Measurements from ENCODE around the gene LEMD2.

LEMD2 gene

GRCh38 chr6:33794910-33795623 is 6.1 kb upstream of the LEMD2 start:
- no peaks in the 10 kb centered on the region for H3K27me3 ChIP-seq (replicated peaks; ENCODE audit: control insufficient read depth, insufficient read depth, low read length, poor library complexity, severe bottlenecking)
- DNase-seq = no peak
- no peak overlapping the region for H3K4me3 ChIP-seq (ENCODE audit: insufficient read depth, low read depth, low read length, poor library complexity, severe bottlenecking)
- H3K4me1 ChIP-seq (ENCODE audit: control insufficient read depth, insufficient read depth, low read length, poor library complexity, severe bottlenecking) = no peaks in the 10 kb centered on the region
- no peak overlapping the region for H3K27ac ChIP-seq (ENCODE audit: insufficient read depth, low read length, poor library complexity, severe bottlenecking)
- no peaks in the 10 kb centered on the region for H3K9me3 ChIP-seq (ENCODE audit: control insufficient read depth, low read length)
- H3K36me3 ChIP-seq (ENCODE audit: control insufficient read depth, insufficient read depth, low read length) = no peaks in the 10 kb centered on the region

DNA sequence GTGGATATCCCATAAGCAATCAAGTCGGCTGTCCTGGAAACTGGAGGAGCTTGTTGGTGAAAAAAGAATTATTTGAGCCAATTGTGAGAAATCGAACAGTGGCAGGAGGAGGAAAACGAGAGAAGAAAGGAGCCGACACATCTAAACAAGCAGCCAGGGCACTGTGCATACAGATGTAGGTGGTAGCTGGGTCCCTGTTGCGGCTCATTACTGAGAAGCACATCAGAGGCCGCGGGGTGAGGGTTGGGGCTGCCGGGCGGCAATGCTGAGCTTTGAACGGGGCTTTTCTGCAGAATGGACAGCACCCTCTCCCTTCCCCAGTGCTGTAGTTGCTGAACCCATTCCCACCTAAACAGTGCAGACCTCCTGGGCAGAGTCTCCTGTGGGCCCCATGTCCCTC is 4.1 kb upstream of the LEMD2 start:
- H3K27ac ChIP-seq (ENCODE audit: insufficient read depth, low read length, poor library complexity, severe bottlenecking) = no peak overlapping the region
- no peaks in the 10 kb centered on the region for H3K27me3 ChIP-seq (replicated peaks; ENCODE audit: control insufficient read depth, insufficient read depth, low read length, poor library complexity, severe bottlenecking)
- DNase-seq = no peak
- no peaks in the 10 kb centered on the region for H3K4me1 ChIP-seq (ENCODE audit: control insufficient read depth, insufficient read depth, low read length, poor library complexity, severe bottlenecking)
- H3K4me3 ChIP-seq (ENCODE audit: insufficient read depth, low read depth, low read length, poor library complexity, severe bottlenecking) = no peak overlapping the region
- H3K9me3 ChIP-seq (ENCODE audit: control insufficient read depth, low read length) = no peaks in the 10 kb centered on the region
- H3K36me3 ChIP-seq (ENCODE audit: control insufficient read depth, insufficient read depth, low read length) = no peaks in the 10 kb centered on the region

DNA sequence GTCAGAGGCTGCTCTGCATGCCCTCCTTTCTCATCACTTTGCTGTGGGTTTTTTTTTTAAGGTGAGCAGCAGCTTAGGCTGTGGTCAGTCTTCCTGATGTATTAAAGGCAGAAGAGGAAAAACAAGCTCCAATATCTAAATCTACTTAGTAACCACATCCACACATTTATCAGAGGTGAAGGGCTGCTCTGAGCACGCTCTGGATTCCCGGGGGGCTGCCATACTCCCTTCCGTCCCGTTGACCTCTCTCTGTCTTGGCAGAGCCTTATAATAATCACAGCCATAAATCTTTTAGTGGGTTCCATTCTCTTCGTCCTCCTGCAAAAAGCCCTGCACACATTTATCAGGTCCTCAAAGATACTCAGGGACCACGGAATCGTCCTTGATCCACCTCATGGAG is 2.7 kb upstream of the LEMD2 start:
- Histone ChIP-seq H3K9me3 (ENCODE audit: control insufficient read depth, low read length) (no peaks in the 10 kb centered on the region), H3K4me3 (ENCODE audit: insufficient read depth, low read depth, low read length, poor library complexity, severe bottlenecking) (no peak overlapping the region)
- DNase-seq = no peak

DNA sequence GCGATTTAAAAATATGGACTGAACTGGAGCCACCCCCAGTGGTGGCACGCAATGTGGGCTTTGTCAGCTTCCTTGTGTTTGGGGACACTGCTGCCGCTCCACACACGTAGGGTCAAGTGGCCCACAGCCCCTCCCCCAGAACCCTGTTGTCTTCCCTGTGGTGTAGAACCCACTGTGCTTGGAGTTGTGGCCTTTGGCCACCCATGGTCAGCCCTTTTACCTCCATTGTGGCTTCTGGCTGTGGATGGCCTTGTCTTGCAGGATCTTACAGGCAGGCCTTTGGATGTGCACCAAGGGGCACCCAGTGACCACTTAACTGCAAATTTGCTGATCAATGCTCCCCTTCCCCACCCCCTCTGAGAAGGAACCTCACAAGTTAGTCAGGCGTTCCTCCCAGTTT is 2.0 kb upstream of the LEMD2 start:
- H3K36me3 ChIP-seq (ENCODE audit: control insufficient read depth, insufficient read depth, low read length) = peaks cover 2% of the 10 kb centered on the region
- H3K4me1 ChIP-seq (ENCODE audit: control insufficient read depth, insufficient read depth, low read length, poor library complexity, severe bottlenecking) = peaks cover 20% of the 10 kb centered on the region
- H3K9me3 ChIP-seq (ENCODE audit: control insufficient read depth, low read length) = no peaks in the 10 kb centered on the region
- H3K4me3 ChIP-seq (ENCODE audit: insufficient read depth, low read depth, low read length, poor library complexity, severe bottlenecking) = no peak overlapping the region
- no peaks in the 10 kb centered on the region for H3K27me3 ChIP-seq (replicated peaks; ENCODE audit: control insufficient read depth, insufficient read depth, low read length, poor library complexity, severe bottlenecking)
- no peak overlapping the region for H3K27ac ChIP-seq (ENCODE audit: insufficient read depth, low read length, poor library complexity, severe bottlenecking)
- no peak for DNase-seq

More for the DNA sequence above, 2.7 kb upstream of the LEMD2 start:
- Histone ChIP-seq H3K4me1 (ENCODE audit: control insufficient read depth, insufficient read depth, low read length, poor library complexity, severe bottlenecking) (peaks cover 13% of the 10 kb centered on the region), H3K36me3 (ENCODE audit: control insufficient read depth, insufficient read depth, low read length) (no peaks in the 10 kb centered on the region), H3K27ac (ENCODE audit: insufficient read depth, low read length, poor library complexity, severe bottlenecking) (no peak overlapping the region), H3K27me3 (replicated peaks; ENCODE audit: control insufficient read depth, insufficient read depth, low read length, poor library complexity, severe bottlenecking) (no peaks in the 10 kb centered on the region)

DNA sequence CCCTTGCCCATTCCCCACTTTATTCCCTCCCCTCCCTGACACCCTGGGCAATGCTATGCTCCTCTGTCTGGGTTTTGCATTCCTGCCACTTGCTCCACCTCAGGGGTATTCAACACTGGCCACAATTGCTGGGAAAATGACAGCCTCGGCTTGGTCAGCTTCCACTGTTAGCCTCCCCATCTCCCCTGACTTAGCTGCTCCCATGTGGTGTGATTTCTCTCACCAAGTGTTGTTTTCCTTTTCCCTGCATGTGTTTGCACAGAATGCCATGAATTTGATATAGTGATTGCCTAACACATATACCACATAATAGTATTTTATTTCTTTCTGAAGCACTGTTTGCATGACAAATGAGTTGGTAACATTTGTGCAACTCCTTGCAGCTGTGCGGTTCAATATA is 1.4 kb upstream of the LEMD2 start:
- no peak overlapping the region for H3K27ac ChIP-seq (ENCODE audit: insufficient read depth, low read length, poor library complexity, severe bottlenecking)
- H3K9me3 ChIP-seq (ENCODE audit: control insufficient read depth, low read length) = no peaks in the 10 kb centered on the region
- peaks cover 20% of the 10 kb centered on the region for H3K4me1 ChIP-seq (ENCODE audit: control insufficient read depth, insufficient read depth, low read length, poor library complexity, severe bottlenecking)
- no peaks in the 10 kb centered on the region for H3K27me3 ChIP-seq (replicated peaks; ENCODE audit: control insufficient read depth, insufficient read depth, low read length, poor library complexity, severe bottlenecking)
- H3K4me3 ChIP-seq (ENCODE audit: insufficient read depth, low read depth, low read length, poor library complexity, severe bottlenecking) = no peak overlapping the region
- DNase-seq = no peak
- H3K36me3 ChIP-seq (ENCODE audit: control insufficient read depth, insufficient read depth, low read length) = peaks cover 7% of the 10 kb centered on the region

DNA sequence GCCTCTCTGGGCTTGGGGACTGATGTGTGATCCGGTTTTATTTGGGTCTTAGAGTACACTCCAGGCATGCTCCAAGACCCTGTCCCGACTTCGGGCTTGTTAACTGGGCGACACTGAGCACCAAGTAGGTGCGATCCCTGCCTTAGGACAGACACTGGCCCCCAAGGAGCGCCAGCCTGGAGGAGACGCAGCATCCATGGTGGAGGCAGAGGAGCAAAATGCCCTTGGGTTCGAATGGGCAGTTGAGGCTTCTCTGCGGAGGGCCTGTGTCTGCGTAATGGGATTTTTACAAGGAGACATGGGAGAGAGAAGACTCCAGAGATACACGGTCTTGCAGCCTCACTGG is 593 bp upstream of the LEMD2 start:
- no peaks in the 10 kb centered on the region for H3K9me3 ChIP-seq (ENCODE audit: control insufficient read depth, low read length)

GRCh38 chr6:33787954-33788693 is 806 bp downstream of the LEMD2 start:
- no peaks in the 10 kb centered on the region for H3K27me3 ChIP-seq (replicated peaks; ENCODE audit: control insufficient read depth, insufficient read depth, low read length, poor library complexity, severe bottlenecking)
- H3K27ac ChIP-seq (ENCODE audit: insufficient read depth, low read length, poor library complexity, severe bottlenecking) = peak overlapping the region; percentile 92
- H3K36me3 ChIP-seq (ENCODE audit: control insufficient read depth, insufficient read depth, low read length) = peaks cover 25% of the 10 kb centered on the region
- DNase-seq = peak; percentile 34 to 46 (median 37)
- peaks cover 20% of the 10 kb centered on the region for H3K4me1 ChIP-seq (ENCODE audit: control insufficient read depth, insufficient read depth, low read length, poor library complexity, severe bottlenecking)
- H3K4me3 ChIP-seq (ENCODE audit: insufficient read depth, low read depth, low read length, poor library complexity, severe bottlenecking) = peak overlapping the region; percentile 84
- H3K9me3 ChIP-seq (ENCODE audit: control insufficient read depth, low read length) = no peaks in the 10 kb centered on the region

More for the DNA sequence above, 593 bp upstream of the LEMD2 start:
- peaks cover 20% of the 10 kb centered on the region for H3K4me1 ChIP-seq (ENCODE audit: control insufficient read depth, insufficient read depth, low read length, poor library complexity, severe bottlenecking)
- H3K36me3 ChIP-seq (ENCODE audit: control insufficient read depth, insufficient read depth, low read length) = peaks cover 15% of the 10 kb centered on the region
- H3K27ac ChIP-seq (ENCODE audit: insufficient read depth, low read length, poor library complexity, severe bottlenecking) = peak overlapping the region; percentile 92
- H3K27me3 ChIP-seq (replicated peaks; ENCODE audit: control insufficient read depth, insufficient read depth, low read length, poor library complexity, severe bottlenecking) = no peaks in the 10 kb centered on the region
- DNase-seq = no peak
- peak overlapping the region; percentile 84 for H3K4me3 ChIP-seq (ENCODE audit: insufficient read depth, low read depth, low read length, poor library complexity, severe bottlenecking)

- no peaks in the 10 kb centered on the region for H3K27me3 ChIP-seq (replicated peaks; ENCODE audit: control insufficient read depth, insufficient read depth, low read length, poor library complexity, severe bottlenecking)
- peak overlapping the region; percentile 92 for H3K27ac ChIP-seq (ENCODE audit: insufficient read depth, low read length, poor library complexity, severe bottlenecking)
- H3K9me3 ChIP-seq (ENCODE audit: control insufficient read depth, low read length) = no peaks in the 10 kb centered on the region
- H3K4me1 ChIP-seq (ENCODE audit: control insufficient read depth, insufficient read depth, low read length, poor library complexity, severe bottlenecking) = peaks cover 20% of the 10 kb centered on the region
- H3K4me3 ChIP-seq (ENCODE audit: insufficient read depth, low read depth, low read length, poor library complexity, severe bottlenecking) = peak overlapping the region; percentile 84
- H3K36me3 ChIP-seq (ENCODE audit: control insufficient read depth, insufficient read depth, low read length) = peaks cover 32% of the 10 kb centered on the region
- no peak for DNase-seq
These were observed 1.5 kb downstream of the LEMD2 start for GRCh38 chr6:33787346-33787953.

- no peaks in the 10 kb centered on the region for H3K27me3 ChIP-seq (replicated peaks; ENCODE audit: control insufficient read depth, insufficient read depth, low read length, poor library complexity, severe bottlenecking)
- H3K27ac ChIP-seq (ENCODE audit: insufficient read depth, low read length, poor library complexity, severe bottlenecking) = peak overlapping the region; percentile 92
These were observed 2.2 kb downstream of the LEMD2 start for GRCh38 chr6:33786736-33787135.

DNA sequence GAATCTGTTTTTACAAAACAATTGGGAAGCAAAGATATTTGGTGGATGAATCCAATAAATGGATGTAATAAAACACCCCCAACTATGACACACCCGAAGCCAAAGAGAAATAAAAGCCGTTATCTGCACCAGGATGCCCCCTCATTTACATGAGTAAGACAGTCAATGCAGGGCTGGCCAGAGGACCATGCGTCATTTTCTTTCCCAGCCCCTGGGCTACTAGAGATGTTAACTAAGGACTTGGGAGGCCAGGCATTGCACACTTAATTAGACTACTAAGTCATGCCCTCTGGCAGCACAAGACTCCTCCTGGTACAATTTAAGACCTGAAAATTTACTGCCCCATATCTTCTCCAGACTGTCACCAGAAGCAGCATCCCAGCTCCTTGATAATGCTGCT is 3.2 kb downstream of the LEMD2 start:
- no peaks in the 10 kb centered on the region for H3K27me3 ChIP-seq (replicated peaks; ENCODE audit: control insufficient read depth, insufficient read depth, low read length, poor library complexity, severe bottlenecking)
- no peak for DNase-seq
- no peak overlapping the region for H3K4me3 ChIP-seq (ENCODE audit: insufficient read depth, low read depth, low read length, poor library complexity, severe bottlenecking)
- H3K36me3 ChIP-seq (ENCODE audit: control insufficient read depth, insufficient read depth, low read length) = peaks cover 49% of the 10 kb centered on the region
- no peaks in the 10 kb centered on the region for H3K9me3 ChIP-seq (ENCODE audit: control insufficient read depth, low read length)
- no peak overlapping the region for H3K27ac ChIP-seq (ENCODE audit: insufficient read depth, low read length, poor library complexity, severe bottlenecking)
- peaks cover 20% of the 10 kb centered on the region for H3K4me1 ChIP-seq (ENCODE audit: control insufficient read depth, insufficient read depth, low read length, poor library complexity, severe bottlenecking)

More at GRCh38 chr6:33786736-33787135, 2.2 kb downstream of the LEMD2 start:
- DNase-seq = no peak
- Histone ChIP-seq H3K36me3 (ENCODE audit: control insufficient read depth, insufficient read depth, low read length) (peaks cover 39% of the 10 kb centered on the region), H3K4me1 (ENCODE audit: control insufficient read depth, insufficient read depth, low read length, poor library complexity, severe bottlenecking) (peaks cover 20% of the 10 kb centered on the region), H3K9me3 (ENCODE audit: control insufficient read depth, low read length) (no peaks in the 10 kb centered on the region), H3K4me3 (ENCODE audit: insufficient read depth, low read depth, low read length, poor library complexity, severe bottlenecking) (no peak overlapping the region)

Measured in effector memory CD4-positive, alpha-beta T cell (primary cell).